OCI-M2 (cell line): ENCODE data around the gene HRCT1.
"Not testable (repeated sequence)": the region's sequence is repeated elsewhere in the genome, so short reads cannot be mapped to it uniquely, and the experiment has no call there.

ENCODE experiments used
- DNase-seq: peaks from one replicate; lab custom pipeline; 2025; ENCODE audit not compliant: unreplicated experiment; lab: John Stamatoyannopoulos, UW

Gene HRCT1

DNA sequence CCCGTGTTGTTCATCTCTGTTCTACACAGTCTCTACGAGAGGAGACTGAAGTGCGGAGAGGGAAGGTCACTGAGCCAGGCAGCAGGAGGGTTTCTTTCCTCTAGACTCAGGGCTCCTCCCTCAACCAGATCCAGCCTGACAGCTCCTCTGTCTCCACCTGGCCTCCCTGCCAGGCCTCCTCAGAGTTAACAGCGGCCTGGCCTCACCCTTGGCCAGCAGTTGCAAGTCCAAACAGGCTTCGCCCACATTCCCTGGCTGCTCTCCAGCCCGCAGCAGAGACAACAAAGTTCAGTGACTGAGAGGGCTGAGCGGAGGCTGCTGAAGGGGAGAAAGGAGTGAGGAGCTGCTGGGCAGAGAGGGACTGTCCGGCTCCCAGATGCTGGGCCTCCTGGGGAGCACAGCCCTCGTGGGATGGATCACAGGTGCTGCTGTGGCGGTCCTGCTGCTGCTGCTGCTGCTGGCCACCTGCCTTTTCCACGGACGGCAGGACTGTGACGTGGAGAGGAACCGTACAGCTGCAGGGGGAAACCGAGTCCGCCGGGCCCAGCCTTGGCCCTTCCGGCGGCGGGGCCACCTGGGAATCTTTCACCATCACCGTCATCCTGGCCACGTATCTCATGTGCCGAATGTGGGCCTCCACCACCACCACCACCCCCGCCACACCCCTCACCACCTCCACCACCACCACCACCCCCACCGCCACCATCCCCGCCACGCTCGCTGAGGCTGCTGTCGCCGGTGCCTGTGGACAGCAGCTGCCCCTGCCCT lies at the start of gene HRCT1:
Gene HRCT1 (plus strand): TSS at position 291 of the 768 bp plus-strand sequence. CDS start 86 bp downstream, at position 377.
- no peak for DNase-seq

DNA sequence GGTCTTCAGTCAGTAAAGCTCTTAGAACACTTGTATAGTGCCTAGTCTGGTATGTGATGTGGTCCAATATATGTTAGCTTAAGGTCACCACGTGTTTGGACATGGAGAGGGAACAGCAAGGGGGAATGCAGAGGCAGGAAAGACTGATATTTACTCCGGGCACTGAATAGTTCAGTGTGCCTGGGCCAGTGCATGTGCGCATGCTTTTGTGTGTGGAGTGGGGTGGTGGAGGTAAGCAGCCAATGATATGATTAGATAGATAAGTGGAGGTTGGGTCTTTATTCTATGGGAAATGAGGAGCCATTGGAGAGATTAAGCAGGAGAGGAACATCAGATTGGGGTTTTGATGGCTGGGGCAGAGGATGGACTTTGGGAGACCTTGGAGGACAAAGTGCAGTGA lies 49.8 kb upstream of the HRCT1 start:
- DNase-seq: no peak

DNA sequence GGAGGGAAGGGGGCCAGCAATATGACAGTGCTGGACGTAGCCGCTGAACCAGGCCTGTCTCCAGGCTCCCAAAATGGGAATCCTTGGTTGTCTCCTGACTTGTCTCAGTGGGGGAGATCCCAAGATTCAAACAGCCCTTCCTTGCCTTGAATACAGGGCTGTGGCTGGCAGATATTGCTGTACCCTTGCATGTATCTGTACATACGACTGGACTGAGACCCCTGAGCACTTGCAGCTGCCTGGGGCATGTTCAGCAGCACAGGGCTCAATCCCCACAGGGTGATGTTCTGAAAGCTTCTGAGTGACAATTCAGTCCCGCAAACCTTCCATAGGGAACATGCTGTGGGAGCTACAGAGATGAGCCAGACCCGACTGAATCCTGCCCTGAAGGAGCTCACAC lies 49.1 kb upstream of the HRCT1 start:
- DNase-seq: no peak

DNA sequence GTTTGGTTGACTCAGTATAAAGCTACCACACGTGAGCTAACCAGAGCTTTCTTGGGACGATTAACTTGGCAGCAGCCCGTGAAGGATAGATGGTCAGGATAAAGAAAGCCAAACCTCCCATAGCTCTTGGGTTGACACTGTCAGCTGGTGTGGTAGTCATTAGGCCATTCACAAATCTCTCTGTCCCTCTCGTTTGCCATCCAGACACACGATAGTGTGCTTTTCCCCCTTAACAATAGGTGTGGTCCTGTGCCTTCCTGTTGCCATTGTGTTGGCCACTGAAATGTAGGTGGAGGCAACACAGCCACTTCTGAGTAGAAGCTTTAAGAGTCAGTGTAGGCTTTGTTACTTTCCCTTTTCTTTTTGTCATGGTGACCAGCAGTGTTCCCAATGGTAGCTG lies 47.5 kb upstream of the HRCT1 start:
- DNase-seq: no peak

DNA sequence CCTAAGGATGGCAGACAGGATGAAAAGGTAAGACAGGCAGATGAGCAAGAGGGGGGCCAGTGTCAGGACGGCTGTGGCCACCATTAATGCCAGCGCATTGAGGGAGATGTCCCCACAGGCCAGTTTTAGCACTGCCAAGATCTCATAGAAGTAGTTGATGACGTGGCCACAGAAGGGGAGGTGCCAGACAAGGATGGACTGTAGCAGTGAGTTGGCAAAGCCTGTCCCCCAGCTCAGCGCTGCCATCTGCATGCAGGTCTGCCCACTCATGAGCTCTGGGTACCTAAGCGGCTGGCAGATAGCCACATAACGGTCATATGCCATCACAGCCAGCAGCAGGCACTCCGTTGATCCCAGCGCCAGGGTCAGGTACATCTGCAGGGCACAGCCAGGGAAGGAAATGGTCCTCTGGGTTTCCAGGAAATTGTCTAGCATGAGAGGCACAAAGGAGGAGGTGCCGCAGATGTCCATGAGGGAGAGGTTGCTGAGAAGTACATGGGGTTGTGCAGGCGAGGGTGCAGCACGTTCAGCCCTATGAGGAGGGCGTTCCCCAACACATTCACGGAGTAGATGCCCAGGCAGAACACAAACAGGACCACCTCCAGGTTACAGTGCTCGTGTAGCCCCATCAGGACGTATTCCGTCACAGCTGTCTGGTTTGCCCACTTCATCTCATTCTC lies 46.6 kb upstream of the HRCT1 start:
- DNase-seq: no peak

DNA sequence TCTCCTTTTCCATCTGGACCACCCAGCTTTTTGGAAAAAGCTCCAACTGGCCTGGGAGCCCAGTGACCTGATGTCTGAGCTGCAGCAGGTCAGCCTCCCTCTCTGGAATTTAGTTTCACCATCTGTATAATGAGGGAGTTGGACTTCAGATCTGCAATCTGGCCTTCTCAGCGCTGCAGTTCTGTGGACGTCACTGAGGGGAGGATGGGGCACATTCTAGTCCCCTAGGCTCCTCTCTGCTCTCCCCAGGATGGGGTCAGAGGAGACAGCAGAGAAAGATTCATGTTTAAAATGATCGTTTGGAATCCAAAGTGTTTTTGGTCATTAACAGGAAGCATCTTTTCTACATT lies 46.0 kb upstream of the HRCT1 start:
- DNase-seq: no peak

DNA sequence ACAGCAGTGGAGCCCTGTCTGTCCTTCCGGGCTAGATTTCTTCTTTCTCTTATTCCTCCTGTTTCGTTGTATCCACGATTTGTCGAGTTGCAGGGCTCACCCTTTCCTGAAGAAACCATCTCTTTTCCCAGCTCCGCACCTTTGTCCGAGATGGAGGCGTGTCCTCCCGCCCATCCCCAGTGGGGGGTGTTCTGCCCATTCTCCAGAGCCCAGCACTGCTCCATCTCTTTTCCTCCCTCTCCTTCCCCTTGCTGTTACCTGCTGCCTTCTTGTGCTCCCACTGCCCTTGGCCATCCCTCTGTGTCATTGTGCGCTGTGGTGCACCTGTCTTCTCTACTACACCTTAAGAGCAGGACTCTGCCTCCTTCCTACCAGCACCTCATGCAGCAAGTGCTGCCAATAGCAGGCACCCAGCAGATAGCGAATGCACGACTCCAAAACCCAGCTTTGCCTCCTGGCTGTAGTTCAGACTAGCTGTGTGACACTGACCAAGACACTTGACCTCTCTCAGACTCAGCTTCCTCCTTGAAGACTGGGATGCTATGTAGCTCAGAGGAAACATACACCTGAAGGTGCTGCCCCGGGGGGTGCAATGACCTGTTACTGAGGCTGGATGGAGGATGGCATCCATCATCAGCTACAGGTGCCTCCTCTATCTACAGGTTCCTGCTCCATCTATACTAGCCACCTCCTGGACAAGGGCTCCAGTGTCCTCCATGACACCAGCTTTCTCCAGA lies 44.7 kb upstream of the HRCT1 start:
- DNase-seq: no peak

DNA sequence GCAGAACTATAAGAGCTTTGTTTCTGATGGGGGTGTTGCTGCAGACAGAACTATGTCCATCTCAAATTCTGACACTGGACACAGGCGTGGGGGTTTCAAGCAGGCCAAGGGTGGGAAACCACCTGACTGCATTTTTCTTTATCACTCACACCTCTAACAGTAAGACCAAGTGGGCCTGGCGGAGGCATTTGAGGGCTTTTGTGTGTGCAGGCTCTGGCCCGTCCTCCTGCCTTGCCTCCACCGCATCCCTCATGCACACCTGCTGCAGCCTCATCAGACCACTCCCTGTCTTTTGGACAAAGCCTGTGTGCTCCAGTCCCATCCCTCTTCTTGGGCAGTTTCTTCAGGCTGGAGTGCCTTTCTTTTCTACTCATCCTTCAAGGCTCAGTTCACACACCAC lies 43.7 kb upstream of the HRCT1 start:
- no peak for DNase-seq

DNA sequence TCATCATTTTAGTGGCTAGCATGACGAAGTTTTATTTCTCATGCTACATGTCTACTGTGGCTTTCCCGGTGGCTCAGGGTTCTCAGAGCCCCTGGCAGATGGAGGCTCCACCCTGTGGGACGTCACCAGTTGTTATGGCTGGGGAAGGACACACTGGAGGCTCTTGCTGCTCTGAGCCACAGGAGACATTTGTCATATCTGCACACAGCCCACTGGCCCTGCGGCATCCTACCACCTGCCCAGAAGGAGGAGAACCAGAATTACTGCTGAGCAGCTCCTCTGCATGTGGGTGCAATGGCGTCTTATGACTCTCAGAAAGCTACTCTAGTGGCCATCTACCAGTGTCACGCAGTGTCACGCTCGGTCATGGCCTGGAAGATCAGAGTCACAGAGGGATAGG lies 42.4 kb upstream of the HRCT1 start:
- no peak for DNase-seq

DNA sequence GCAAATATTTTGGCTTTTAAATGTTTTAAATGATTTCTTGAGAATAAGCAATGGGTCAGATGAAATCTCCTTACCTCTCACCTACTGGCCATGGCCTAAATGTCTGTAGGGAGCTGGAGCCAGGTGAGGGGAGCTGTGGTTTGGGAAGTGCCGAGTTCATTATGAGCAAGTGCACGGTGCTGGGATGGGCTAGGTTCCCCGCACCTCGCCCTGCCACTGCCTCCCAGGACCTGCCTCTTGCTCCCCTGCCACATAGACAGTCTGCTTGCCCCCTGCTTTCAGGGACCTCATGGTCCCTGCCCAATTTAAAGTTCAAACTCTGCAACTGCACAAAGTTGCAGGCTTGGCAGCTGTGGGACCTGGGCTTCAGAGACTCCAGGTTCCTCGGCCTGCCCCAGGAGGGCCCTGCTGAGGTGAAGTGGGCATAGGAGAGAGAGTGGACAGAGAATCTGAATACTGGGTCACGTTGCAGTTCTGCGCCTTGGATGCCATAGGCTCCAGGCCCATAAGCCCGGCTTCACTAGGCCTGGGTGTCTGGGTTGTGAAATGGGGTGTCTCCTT lies 41.2 kb upstream of the HRCT1 start:
- no peak for DNase-seq

DNA sequence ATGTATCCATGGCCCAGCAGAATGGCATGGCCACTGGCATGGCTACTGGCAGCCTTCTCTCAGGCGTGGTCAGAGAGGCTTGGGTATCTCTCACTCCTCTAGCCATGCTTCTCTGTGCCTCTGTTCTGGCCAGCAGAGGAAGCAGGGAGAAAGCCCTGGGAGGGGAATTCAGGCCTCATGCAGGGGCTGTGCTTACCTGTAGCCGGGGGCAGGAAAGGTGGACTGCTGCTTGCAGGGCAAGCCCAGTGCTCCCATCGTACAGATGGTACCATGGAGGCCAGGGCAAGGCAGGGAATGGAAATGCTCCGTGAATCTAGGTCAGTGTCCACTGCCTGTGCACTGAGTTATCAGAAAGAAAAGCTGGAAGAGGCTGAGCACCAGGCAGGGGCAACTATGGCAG lies 38.5 kb upstream of the HRCT1 start:
- no peak for DNase-seq

DNA sequence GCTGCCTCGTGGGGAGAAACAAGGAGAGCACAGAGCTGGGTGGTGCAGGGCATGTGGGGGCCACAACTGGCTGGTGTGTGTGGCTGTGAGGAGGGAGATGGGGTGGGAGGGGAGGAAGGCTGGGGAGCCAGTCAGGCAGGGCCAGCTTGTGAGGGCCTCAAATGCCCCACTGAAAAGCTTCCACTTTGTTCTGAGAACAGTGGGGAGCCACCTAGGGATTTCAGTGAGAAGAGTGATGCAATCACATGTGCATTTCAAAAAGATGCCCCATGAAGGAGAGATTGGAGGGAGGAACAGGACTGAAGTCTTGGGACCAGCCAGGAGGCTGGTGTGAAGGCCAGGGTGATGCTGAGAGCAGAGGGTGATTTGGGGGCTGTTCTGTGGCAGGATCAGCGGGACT lies 37.1 kb upstream of the HRCT1 start:
- DNase-seq: no peak

DNA sequence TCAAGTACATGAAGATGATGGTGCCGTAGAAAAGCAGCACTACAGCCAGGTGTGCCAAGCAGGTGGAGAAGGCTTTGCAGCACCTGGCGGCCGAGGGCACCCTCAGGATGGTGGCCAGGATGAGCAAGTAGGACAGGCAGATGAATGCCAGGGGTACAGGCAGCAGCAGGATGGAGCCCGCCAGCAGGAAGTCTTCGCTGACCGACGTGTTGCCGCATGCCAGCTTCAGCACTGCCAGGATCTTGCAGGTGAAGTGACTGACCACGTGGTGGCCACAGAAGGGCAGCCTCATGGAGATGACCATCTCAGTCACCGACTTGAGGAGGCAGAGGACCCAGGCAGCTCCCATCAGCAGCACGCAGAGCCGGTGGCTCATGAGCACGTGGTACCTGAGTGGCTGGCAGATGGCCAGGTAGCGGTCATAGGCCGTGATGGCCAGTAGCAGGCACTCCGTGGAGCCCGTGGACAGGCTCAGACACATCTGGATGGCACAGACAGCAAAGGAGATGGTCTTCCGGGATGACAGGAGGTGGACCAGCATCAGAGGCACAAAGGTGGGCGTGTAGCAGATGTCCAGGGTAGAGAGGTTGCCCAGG lies 36.3 kb upstream of the HRCT1 start:
- DNase-seq: no peak

DNA sequence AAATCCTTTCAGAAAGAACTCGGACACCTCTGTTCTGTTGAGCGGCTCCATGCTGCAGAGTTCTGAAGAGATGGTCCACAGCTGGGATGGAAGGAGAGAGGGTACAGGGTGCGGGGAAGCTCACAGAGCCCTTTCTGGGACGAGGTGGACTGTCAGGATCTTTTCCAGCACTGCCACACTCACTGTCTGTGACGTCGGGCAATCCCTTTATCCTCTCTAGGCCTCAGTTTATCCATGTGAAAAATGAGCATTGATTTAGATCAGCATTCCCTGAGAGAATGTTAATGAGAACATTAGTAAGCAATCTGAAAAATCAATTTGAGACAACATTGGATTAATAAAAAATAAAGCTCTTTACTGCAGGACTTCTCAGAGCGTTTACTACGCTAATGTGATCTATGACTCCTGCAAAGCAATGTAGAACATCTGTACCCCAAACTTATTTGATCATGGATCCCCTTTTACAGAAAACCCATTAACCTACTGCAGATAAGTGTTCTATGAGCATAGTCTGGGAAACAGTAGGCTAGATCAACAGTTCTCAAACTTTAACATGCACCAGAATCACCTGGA lies 35.6 kb upstream of the HRCT1 start, which contains the start of gene OR13J1:
Gene OR13J1 (minus strand): TSS at position 51 of the 573 bp plus-strand sequence. CDS start 0 bp downstream, at position 51.
- DNase-seq: no peak

DNA sequence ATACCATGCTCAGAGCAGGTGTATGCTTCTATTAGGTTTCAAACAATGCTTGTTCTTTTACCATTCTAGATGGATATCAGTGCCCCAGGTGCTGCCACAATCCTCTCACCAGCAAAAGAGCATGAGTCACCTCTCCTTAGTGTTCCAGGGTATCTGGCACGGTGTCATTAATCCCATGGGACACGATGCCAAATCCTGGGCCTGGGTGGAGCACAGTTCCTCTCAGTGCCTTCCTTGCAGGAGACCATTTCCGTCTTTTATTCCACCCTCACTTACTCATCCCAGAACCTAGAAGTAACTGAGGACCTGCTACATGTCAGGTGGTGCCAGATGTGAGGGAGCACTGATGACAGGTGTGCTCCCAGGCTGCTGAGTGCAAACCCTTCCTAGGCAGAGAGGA lies 34.5 kb upstream of the HRCT1 start:
- DNase-seq: no peak

DNA sequence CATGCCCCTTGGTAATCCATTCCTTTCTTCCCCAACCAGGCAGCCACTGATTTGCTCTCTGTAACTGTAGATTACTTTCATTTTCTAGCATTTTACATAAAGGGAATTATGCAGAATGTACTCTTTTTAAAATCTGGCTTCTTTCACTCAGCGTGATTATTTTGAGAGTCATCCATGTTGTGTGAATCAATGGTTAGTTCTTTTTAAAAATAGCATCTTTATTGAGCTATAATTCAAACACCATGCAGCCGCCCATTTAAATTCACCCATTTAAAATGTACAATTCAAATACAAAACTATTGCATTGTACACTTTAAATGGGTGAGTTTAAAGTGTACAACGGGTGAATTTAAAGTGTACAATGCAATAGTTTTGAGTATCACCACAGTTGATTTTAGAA lies 33.5 kb upstream of the HRCT1 start:
- no peak for DNase-seq

DNA sequence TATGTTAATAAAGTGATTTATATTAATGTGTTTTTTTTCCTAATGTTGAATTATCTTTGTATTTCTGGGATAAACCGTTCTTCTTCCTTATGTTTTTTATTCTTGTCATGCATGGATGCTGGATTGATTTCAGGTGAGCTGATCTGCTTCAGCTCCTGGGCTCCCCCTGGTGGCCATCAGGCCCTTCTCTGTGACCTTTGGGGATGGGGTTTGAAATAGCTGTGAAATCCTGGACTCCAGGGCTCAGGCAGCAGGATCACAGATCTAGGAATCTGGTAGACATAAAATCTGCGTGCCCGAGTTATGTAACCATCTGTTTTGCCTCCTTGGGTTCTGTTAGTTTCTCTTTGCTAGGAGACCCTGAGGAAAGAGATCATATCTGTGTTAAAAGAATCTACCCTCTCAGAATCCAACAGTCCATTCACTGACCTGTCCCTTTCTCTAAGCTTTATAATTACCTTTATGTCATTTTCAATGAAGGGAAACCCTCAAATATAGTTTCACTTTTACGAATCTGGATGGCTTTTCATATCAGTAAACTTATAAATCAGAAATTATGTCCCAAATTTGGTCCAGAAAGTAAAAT lies 23.6 kb upstream of the HRCT1 start:
- DNase-seq: no peak

DNA sequence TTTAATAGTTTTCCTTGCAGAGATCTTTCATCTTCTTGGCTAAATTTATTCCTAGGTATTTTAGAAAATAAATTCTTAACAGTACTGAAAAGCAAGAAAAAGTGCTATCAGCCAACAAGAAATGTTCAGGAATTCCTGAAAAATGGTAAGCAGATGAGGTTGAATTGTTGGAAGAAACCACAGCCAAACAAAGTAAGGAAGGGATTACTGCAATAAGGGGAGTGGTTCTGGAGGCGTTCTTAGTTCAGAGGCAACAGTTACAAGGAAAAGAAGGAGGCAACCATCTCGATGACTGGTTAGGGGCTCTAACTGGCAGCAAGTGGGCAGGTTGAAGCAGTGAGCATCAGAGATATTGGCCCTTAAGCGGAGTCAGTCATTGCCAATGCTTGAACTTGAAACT lies 23.0 kb upstream of the HRCT1 start:
- DNase-seq: no peak

DNA sequence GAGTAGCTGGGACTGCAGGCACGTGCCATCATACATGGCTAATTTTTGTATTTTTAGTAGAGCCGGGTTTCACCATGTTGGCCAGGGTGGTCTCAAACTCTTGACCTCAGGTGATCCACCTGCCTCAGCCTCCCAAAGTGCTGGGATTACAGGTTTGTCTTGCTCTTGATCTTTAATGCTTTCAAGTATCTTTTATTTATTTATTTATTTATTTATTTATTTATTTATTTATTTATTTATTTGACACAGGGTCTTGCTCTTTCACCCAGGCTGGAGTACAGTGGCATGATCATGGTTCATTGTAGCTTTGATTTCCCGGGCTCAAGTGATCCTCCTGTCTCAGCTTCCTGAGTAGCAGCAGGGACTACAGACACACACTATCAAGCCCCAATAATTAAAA lies 21.1 kb upstream of the HRCT1 start:
- not testable (repeated sequence) for DNase-seq

DNA sequence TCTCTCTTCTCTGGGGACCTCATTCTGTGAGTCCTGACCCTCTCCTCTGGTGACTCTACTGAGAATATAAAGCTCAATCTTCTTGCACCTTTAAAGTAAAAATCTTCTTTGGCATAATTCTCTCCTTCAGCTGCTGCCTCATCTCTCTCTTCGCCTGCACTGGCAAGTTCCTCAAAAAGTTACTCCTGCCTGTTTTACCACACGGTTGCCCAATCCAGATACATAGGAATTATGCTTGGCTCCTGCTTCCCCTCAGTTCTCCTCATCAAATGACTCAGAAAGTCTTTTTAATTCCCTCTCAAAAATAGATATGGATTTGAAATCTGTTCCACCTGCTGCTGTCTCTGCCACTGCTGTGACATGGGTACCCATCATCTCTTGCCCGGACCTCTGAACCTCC lies 14.4 kb upstream of the HRCT1 start:
- DNase-seq: no peak

DNA sequence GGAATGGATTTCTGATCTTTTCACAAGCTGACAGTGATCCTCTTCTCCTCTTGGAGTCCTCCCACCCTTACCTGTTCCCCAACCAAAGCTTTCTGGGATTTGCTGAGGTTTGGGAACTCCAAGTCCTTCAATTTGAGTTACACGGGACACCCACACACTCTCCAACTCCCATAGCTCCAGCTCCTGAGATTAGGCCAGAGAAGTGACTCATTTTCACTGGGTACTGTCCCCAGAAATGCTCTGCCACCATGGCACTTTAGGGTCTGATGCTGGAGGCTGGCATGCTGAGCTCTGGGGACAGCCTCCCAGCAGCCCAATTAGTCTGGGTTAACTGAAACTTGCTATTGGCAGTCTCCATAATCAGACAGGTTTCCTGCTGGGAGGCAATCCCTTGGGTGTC lies 14.0 kb upstream of the HRCT1 start:
- DNase-seq: no peak
